GM13977 (cell line): ENCODE data around the gene ACOX2.

Experiments used
- DNase-seq: peaks from one replicate; pipeline ENCODE4 v3.0.0; 2012; ENCODE audit warnings: low spot score
- in situ Hi-C: fragments of 300-500 bp; cut with MboI; formaldehyde crosslinking; loops from one replicate; pipeline ENCODE4 v1.12.0; 2022; ENCODE audit warnings: low sequenced_read_pairs, low pct_unique_long_range_greater_than_20kb, mixed read lengths, inconsistent platforms; ENCODE audit not compliant: unreplicated experiment
- TF ChIP-seq, protein P1 (sequence below): IDR thresholded peaks from 2 replicates; pipeline ENCODE4 v1.5.1; 2012; ENCODE audit warnings: mild to moderate bottlenecking, control low read depth; ENCODE audit not compliant: insufficient read depth; ENCODE audit errors: extremely low read depth, missing control alignments

Gene ACOX2

DNA sequence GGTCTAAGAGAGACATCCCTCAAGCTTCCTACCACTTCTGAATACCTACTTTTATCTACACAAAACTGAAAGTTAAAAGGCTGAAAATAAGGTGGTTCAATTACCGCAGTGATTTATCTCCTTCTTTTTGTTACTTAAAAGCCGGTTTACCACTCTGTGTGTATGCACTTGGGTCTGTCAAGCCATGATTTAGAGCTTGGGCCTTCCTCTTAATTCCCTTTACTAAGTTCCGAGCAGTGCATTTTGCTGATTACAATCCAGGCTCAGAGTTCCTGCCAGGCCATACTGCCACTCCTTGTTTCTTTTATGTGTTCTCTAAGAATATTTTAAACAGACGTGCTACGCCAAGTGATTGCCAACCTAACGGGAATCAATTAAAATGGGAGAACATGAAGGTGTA, 28.6 kb downstream of the ACOX2 start:
- DNase-seq = no peak
- TF ChIP-seq, protein P1, sequence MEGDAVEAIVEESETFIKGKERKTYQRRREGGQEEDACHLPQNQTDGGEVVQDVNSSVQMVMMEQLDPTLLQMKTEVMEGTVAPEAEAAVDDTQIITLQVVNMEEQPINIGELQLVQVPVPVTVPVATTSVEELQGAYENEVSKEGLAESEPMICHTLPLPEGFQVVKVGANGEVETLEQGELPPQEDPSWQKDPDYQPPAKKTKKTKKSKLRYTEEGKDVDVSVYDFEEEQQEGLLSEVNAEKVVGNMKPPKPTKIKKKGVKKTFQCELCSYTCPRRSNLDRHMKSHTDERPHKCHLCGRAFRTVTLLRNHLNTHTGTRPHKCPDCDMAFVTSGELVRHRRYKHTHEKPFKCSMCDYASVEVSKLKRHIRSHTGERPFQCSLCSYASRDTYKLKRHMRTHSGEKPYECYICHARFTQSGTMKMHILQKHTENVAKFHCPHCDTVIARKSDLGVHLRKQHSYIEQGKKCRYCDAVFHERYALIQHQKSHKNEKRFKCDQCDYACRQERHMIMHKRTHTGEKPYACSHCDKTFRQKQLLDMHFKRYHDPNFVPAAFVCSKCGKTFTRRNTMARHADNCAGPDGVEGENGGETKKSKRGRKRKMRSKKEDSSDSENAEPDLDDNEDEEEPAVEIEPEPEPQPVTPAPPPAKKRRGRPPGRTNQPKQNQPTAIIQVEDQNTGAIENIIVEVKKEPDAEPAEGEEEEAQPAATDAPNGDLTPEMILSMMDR = no peak
- in situ Hi-C loops = no loop called here

DNA sequence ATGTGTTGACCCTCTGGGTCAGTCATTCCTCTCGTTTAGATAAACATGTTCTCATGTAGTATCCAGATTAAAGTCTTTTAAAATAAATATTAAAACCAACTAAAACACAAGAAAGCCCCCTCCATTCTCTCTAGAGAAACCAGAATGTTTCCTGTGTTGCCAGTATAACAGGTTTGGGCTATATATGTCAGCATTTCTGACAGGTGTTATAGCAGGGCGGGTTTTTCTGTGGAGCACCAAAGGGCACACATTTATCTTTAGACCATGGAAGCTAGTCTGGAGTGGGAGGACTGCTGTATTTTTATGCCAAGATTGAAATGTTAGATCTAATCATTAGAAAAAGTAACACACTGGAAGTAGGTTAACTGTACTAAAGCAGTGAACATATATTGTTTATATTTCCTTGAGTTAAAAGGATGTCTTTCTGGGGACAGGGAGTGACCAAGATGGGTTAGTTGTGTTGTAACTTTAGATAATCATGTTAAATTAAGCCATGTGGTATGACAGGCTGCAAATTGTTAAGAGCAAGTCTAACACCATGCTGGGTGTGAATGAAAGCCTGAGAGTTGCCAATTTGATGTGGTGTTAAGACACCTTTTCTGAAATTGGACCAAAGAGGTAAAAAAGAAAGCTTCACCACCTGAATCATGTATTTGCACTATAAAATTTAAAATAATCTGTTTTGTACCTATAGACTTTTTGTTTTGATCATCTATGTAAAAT, 29.5 kb downstream of the ACOX2 start:
- TF ChIP-seq, protein P1 = no peak
- no peak for DNase-seq
- in situ Hi-C loops = no loop called here

DNA sequence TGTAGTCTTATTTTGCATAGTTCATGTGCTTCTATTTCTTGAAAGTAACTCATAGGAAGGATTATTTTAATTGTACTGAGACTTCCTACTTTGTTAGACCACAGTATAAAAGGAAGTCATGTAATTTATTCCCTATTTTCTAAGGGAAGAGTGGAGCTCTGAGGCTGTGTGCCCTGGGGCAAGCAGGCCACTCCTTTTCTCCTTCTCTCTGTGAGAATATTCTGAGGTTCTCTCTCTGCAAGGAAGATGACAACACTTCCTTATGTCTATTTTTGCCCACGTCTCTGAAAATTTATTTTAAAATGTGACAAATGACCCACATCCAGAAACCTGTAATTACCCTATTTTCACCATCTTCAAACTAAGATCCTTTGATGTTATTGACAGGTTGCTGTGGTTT, 34.1 kb downstream of the ACOX2 start:
- in situ Hi-C loops = no loop called here
- no peak for DNase-seq
- TF ChIP-seq, protein P1 = no peak

DNA sequence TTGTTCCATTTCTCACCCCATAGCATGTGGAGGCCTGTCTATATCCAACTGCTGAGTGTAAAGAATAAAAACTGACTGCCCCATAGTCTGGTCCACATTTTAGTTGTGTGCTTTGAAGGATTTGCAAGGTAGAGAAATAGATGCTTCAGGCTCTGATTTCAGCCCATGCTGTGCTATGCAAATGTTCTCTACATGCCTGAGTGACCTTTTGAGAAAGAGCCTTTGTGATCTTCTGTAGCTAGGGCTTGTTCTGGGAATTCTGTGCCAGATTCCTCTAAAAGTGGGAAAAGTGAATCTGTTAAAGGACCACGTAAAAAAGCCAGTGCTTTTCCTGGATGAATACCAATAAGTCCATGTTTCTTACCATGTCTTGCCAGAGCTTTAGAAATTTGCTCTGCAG, 39.9 kb downstream of the ACOX2 start:
- no peak for DNase-seq
- TF ChIP-seq, protein P1 = no peak
- in situ Hi-C loops = no loop called here

DNA sequence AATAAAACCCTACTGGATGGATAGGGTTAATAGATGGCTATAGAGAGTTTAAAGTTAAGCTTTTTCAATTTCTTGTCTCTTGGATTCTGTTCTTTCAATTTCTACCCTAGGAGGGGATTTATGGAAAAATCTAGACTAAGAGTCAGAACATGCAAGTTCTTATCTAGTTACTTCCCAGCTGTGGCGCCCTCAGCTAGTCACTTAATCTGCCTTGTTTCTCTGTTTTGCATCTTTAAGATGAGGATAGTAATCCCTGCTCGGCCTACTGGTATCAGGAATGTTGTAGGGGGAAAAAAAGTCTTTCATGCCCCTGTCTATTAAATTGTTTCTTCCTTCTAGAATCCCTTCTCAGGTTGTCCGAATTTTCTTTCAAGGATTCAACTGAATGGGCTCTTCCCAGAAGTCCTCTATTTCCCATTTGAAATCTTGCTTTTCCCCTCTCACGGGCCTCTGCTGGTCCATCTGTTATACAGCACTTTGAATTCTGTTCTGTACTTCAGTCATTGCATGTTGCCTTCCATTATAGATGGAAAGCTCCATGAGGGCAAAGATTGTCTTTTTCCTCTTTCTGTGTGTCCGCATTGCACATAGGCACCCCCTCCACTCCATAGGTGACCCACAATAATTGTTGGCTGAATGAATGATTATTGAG, 40.7 kb downstream of the ACOX2 start:
- TF ChIP-seq, protein P1 = no peak
- DNase-seq = no peak
- in situ Hi-C loops = no loop called here

DNA sequence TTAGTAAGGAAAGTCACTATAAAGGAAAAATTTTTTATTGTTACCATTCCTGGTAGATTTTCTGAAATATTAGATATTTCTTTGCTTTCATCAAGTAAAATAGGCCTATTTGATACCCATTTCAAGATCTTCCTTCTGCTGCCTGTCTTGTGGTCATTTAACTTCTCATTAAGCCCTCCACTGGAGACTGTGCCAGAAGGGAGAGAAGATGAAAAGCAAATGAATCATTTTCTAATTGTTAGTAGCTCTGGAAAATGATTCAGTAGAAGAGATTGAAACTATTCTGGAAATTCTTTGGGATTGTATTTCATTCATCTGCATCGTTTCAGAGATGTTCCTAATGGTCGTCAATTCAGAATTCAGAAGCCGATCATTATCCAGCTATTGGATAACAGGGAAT, 41.9 kb downstream of the ACOX2 start:
- TF ChIP-seq, protein P1 = no peak
- no peak for DNase-seq
- in situ Hi-C loops = no loop called here

DNA sequence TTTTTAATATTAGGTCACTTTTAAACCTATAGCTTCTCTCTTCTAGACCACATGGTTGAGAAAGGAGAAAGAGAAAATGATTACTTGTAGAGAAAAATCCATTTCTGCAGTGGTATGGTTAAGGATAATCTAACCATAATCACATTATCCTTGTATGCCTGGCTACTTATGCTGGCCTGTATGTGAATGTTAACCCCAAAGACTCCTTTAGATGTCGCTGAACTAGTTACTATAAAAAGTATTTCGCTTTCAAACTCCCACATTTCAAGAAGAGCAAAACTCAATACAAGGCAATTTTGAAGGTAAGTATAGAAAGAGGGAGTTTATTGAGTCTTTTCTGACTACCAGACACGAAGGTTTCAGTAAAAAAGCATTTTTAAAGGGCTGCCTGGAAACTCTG, 42.9 kb downstream of the ACOX2 start:
- in situ Hi-C loops = no loop called here
- no peak for DNase-seq
- TF ChIP-seq, protein P1 = no peak
